Kidney (tissue), 14 donors: ENCODE results near the gene STAC2. TPM values are rescaled to one million over a fixed set of nuclear protein-coding genes. Genes with fewer than 3 reads are reported as not detected.
A peak's percentile ranks its signal among the peaks of the same experiment; 100 is the strongest.

Source experiments
- DNase-seq, 5 donors: peaks; one replicate each; pipeline ENCODE4 v3.0.0-alpha.2; 2013 to 2020
- FAIRE-seq: peaks from 2 replicates; lab custom pipeline; 2012; peaks lifted over from hg19 to GRCh38; lab: Jason Lieb, UNC
- H3K27ac ChIP-seq, 2 donors: one replicate each; pipeline ENCODE4 v1.7.0; 2013; ENCODE audit warnings: low read depth in 2 of 2, low read length in 2 of 2, inconsistent platforms in 1 of 2
- H3K27me3 ChIP-seq: one replicate; pipeline ENCODE4 v1.7.1; 2013; ENCODE audit warnings: low read length, inconsistent platforms; ENCODE audit not compliant: control insufficient read depth, insufficient read depth
- H3K36me3 ChIP-seq, 3 donors: one replicate each; pipeline versions ENCODE4 v1.7.0 to v1.7.1; 2013; ENCODE audit warnings: low read length in 3 of 3, control low read depth in 1 of 3, inconsistent platforms in 1 of 3; ENCODE audit not compliant: insufficient read depth in 3 of 3, control insufficient read depth in 2 of 3
- H3K4me1 ChIP-seq, 3 donors: one replicate each; pipeline versions ENCODE4 v1.7.0 to v1.7.1; 2013; ENCODE audit warnings: low read length in 3 of 3, inconsistent platforms in 1 of 3, low read depth in 1 of 3; ENCODE audit not compliant: control insufficient read depth in 2 of 3, insufficient read depth in 2 of 3
- H3K4me3 ChIP-seq, 3 donors: one replicate each; pipeline versions ENCODE4 v1.7.0 to v1.8.1; 2013; ENCODE audit warnings: low read length in 3 of 3, control low read depth in 1 of 3, inconsistent platforms in 1 of 3
- H3K9ac ChIP-seq, 3 donors: one replicate each; pipeline versions ENCODE4 v1.7.0 to v1.7.1; 2013; ENCODE audit warnings: low read length in 3 of 3, control low read depth in 1 of 3, inconsistent platforms in 1 of 3
- H3K9me3 ChIP-seq, 3 donors: one replicate each; pipeline versions ENCODE4 v1.7.0 to v1.7.1; 2013; ENCODE audit warnings: low read length in 3 of 3, control low read depth in 1 of 3, inconsistent platforms in 1 of 3; ENCODE audit not compliant: control insufficient read depth in 2 of 3, insufficient read depth in 1 of 3
- CTCF ChIP-seq: IDR thresholded peaks from 3 replicates; pipeline ENCODE4 v1.5.1; 2012; ENCODE audit warnings: mild to moderate bottlenecking, moderate library complexity, borderline replicate concordance; ENCODE audit not compliant: insufficient read depth; ENCODE audit errors: extremely low read depth
- intact Hi-C: fragments of 100-400 bp; cut with DNase I; formaldehyde crosslinking; loops from one replicate; pipeline ENCODE4 v1.11.1; 2022
- polyA plus RNA-seq: library from polyadenylated mRNA; stranded (reverse); fragments of 350-450 nt; fragmentation: Illumina TruSeq; extraction: RNeasy Lipid Tissue Mini Kit (QIAGEN cat#74804); gene quantifications from one replicate; pipeline ENCODE4 v1.2.3, GENCODE V29; 2014; ENCODE audit warnings: low read depth, low replicate concordance; ENCODE audit not compliant: insufficient read depth
- total RNA-seq: library from RNA; stranded (reverse); fragmentation: NEBNext Ultra II Directional; extraction: Animal tissue kit (Norgen Biotek cat#: 25700); gene quantifications from one replicate; pipeline ENCODE4 v1.2.1, GENCODE V29; 2021
- donor health status: control.
- donor health status: control.
- donor health status: control.
- donor health status: control.
- donor health status: control.
- donor health status: DM: yes; HTN: yes; CAD: no.
- donor health status: Normal renal cell carcinoma (clear cell type).

STAC2 gene
- total and polyA plus RNA-seq, 2 donors from 2014 or later, result 15.3 to 18.9 TPM

GRCh38 chr17:39224778-39225307, 902 bp downstream of the STAC2 start:
- FAIRE-seq, result no peak
- peaks cover 4% of the 10 kb centered on the region for H3K27me3 ChIP-seq
- no peaks in the 10 kb centered on the region for H3K9me3 ChIP-seq

GRCh38 chr17:39223907-39224777, 1.6 kb downstream of the STAC2 start:
- no peaks in the 10 kb centered on the region for H3K36me3 ChIP-seq
- TF ChIP-seq CTCF, result no peak
- no peaks in the 10 kb centered on the region for H3K9me3 ChIP-seq
- peaks cover 4% of the 10 kb centered on the region for H3K27me3 ChIP-seq
- FAIRE-seq (no peak), DNase-seq (peak in 2 of 5 donors; percentile 38 to 56)
- H3K4me3 ChIP-seq, result no peak overlapping the region
- H3K9ac ChIP-seq, result no peak overlapping the region
- no peak overlapping the region for H3K27ac ChIP-seq
- peaks cover 0 to 3% (median 0%) of the 10 kb centered on the region in 3 donors for H3K4me1 ChIP-seq
- intact Hi-C loops, result no loop called here

More at GRCh38 chr17:39224778-39225307, 902 bp downstream of the STAC2 start:
- Histone ChIP-seq H3K9ac (no peak overlapping the region), H3K4me3 (peak overlapping the region in 1 of 3 donors; percentile 16), H3K27ac (no peak overlapping the region), H3K36me3 (no peaks in the 10 kb centered on the region), H3K4me1 (peaks cover 0 to 3% (median 0%) of the 10 kb centered on the region in 3 donors)
- no peak for TF ChIP-seq CTCF
- peak in 4 of 5 donors; percentile 25 to 68 (median 45) for DNase-seq
- intact Hi-C loops, result no loop called here

- Histone ChIP-seq H3K9ac (no peak overlapping the region), H3K36me3 (no peaks in the 10 kb centered on the region), H3K27me3 (peaks cover 4% of the 10 kb centered on the region), H3K9me3 (no peaks in the 10 kb centered on the region), H3K4me1 (peaks cover 0 to 3% (median 0%) of the 10 kb centered on the region in 3 donors), H3K4me3 (no peak overlapping the region), H3K27ac (no peak overlapping the region)
- no peak for DNase-seq
- FAIRE-seq, result no peak
- intact Hi-C loops, result no loop called here
- no peak for TF ChIP-seq CTCF
Observed at GRCh38 chr17:39222866-39223834, 2.6 kb downstream of the STAC2 start.
